ENCODE results near the gene RING1.

DNA sequence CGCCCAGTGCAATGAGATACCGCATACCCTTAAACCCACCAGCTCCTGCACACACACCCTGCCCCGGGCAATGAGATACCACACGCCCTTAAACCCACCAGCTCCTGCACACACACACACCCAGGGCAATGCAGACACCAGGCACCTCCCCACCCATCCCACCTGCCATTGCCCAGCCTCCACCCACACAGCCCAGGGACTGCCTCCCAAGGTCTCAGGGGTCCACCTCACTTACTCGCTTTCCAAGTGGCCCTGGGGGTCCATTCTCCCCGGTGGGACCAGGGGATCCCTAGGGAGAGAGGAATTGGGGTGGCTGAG, 40.1 kb upstream of the RING1 start:
- TF ChIP-seq ZNF274 (IDR thresholded peaks at IDR 0.05; ENCODE audit: low read depth, low read length) (no peak), POLR2A (IDR thresholded peaks at IDR 0.05; ENCODE audit: borderline replicate concordance, extremely low read depth, insufficient read depth, insufficient read length) (no peak), TCF7L2 (IDR thresholded peaks at IDR 0.05; ENCODE audit: borderline replicate concordance, extremely low read depth, insufficient read depth, insufficient read length) (no peak), EZH2 (IDR thresholded peaks at IDR 0.05) (no peak)
- TF ChIP-seq, protein P1, sequence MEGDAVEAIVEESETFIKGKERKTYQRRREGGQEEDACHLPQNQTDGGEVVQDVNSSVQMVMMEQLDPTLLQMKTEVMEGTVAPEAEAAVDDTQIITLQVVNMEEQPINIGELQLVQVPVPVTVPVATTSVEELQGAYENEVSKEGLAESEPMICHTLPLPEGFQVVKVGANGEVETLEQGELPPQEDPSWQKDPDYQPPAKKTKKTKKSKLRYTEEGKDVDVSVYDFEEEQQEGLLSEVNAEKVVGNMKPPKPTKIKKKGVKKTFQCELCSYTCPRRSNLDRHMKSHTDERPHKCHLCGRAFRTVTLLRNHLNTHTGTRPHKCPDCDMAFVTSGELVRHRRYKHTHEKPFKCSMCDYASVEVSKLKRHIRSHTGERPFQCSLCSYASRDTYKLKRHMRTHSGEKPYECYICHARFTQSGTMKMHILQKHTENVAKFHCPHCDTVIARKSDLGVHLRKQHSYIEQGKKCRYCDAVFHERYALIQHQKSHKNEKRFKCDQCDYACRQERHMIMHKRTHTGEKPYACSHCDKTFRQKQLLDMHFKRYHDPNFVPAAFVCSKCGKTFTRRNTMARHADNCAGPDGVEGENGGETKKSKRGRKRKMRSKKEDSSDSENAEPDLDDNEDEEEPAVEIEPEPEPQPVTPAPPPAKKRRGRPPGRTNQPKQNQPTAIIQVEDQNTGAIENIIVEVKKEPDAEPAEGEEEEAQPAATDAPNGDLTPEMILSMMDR (IDR thresholded peaks at IDR 0.05 in 2 of 3, conservative IDR thresholded peaks at IDR 0.05 in 1 of 3; ENCODE audit: borderline replicate concordance in 1 of 3, insufficient read depth in 1 of 3, low read depth in 2 of 3, low read length in 2 of 3): no peak

Data from HCT116 (cell line).